SK-N-SH treated with all-trans-retinoic acid at 6 μM for 48 hours (cell line): ENCODE results near the gene U2AF2.

ENCODE experiments used
- CSRNP3 ChIP-seq: fragments of 250-450 bp; sonication (Bioruptor Pico); IDR thresholded peaks from 2 replicates; pipeline ENCODE4 v1.5.1; 2021; ENCODE audit warnings: mild to moderate bottlenecking, moderate library complexity
- ESRRG ChIP-seq: fragments of 250-450 bp; sonication (Bioruptor Pico); IDR thresholded peaks from 2 replicates; pipeline ENCODE4 v1.6.1; 2021; ENCODE audit warnings: mild to moderate bottlenecking
- GLIS3 ChIP-seq: fragments of 250-450 bp; sonication (Bioruptor Pico); IDR thresholded peaks from 2 replicates; pipeline ENCODE4 v1.5.0; 2020; ENCODE audit warnings: mild to moderate bottlenecking, moderate library complexity
- ISL1 ChIP-seq: fragments of 250-450 bp; sonication (Bioruptor Pico); IDR thresholded peaks from 2 replicates; pipeline ENCODE4 v2.1.2; 2022; ENCODE audit warnings: mild to moderate bottlenecking, moderate library complexity
- PATZ1 ChIP-seq: fragments of 250-450 bp; sonication (Bioruptor Pico); IDR thresholded peaks from 2 replicates; pipeline ENCODE4 v1.8.0; 2020; ENCODE audit warnings: mild to moderate bottlenecking, moderate library complexity, borderline replicate concordance
- TSHZ2 ChIP-seq: fragments of 250-450 bp; sonication (Bioruptor Pico); IDR thresholded peaks from 2 replicates; pipeline ENCODE4 v1.5.0; 2020; ENCODE audit warnings: mild to moderate bottlenecking, moderate library complexity
- ZFP3 ChIP-seq: fragments of 250-450 bp; sonication (Bioruptor Pico); IDR thresholded peaks from 2 replicates; pipeline ENCODE4 v1.5.0; 2020; ENCODE audit warnings: mild to moderate bottlenecking, moderate library complexity
- ZNF565 ChIP-seq: fragments of 450-650 bp; formaldehyde crosslinking; conservative IDR thresholded peaks from 2 replicates; pipeline ENCODE4 v1.5.0; 2020; ENCODE audit warnings: low read depth, mild to moderate bottlenecking, moderate library complexity
- ZNF70 ChIP-seq: fragments of 450-650 bp; formaldehyde crosslinking; IDR thresholded peaks from 2 replicates; pipeline ENCODE4 v1.5.0; 2020; ENCODE audit warnings: mild to moderate bottlenecking, moderate library complexity

GRCh38 chr19:55689411-55690108 lies 34.7 kb downstream of the U2AF2 start:
- TF ChIP-seq ZNF565 (CRISPR knock-in tag), result no peak
- TF ChIP-seq PATZ1 (CRISPR knock-in tag), result no peak
- no peak for TF ChIP-seq ZNF70
- no peak for TF ChIP-seq GLIS3
- TF ChIP-seq ESRRG (CRISPR knock-in tag), result no peak
- no peak for TF ChIP-seq ISL1 (CRISPR knock-in tag)
- TF ChIP-seq TSHZ2 (CRISPR knock-in tag), result no peak
- no peak for TF ChIP-seq ZFP3
- TF ChIP-seq CSRNP3 (CRISPR knock-in tag), result no peak
